Coronary artery (tissue), 2 donors: Measurements from ENCODE around the gene CBX2.

Experiments used
- DNase-seq: peaks from one replicate; pipeline ENCODE4 v3.0.0-alpha.2; 2017; ENCODE audit warnings: low spot score
- H3K27ac ChIP-seq, 2 donors: fragments of 200-600 bp; sonication (generic); one replicate each; pipeline ENCODE4 v1.5.1; 2016 to 2019
- H3K4me3 ChIP-seq: fragments of 200-600 bp; sonication (generic); 2 replicates; pipeline ENCODE4 v1.5.1; 2016; ENCODE audit warnings: mild to moderate bottlenecking, moderate library complexity
- TF ChIP-seq, protein P1 (sequence below): fragments of 200-600 bp; sonication (generic); IDR thresholded peaks from one replicate; pipeline ENCODE4 v1.5.1; 2019; ENCODE audit warnings: antibody characterized with exemption

The CBX2 gene

DNA sequence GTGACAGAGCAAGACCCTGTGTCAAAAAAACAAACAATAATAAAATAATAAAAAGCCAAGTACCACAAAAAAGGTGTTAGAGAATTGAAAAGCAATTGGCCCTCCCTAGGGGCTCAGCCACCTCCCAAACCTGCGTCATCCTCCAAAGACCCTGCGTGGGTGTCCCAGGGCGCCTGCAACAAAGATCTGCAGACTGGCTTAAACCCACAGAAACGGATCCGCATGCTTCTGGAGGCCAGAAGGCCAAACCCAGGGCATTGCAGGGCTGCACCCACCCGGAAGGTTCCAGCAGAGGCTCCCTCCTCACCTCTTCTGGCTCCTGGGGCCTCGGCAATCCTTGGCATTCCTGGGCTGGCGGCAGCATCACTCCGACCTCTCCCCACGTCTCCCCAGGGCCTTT lies 45.7 kb upstream of the CBX2 start:
- no peak for DNase-seq
- TF ChIP-seq, protein P1, sequence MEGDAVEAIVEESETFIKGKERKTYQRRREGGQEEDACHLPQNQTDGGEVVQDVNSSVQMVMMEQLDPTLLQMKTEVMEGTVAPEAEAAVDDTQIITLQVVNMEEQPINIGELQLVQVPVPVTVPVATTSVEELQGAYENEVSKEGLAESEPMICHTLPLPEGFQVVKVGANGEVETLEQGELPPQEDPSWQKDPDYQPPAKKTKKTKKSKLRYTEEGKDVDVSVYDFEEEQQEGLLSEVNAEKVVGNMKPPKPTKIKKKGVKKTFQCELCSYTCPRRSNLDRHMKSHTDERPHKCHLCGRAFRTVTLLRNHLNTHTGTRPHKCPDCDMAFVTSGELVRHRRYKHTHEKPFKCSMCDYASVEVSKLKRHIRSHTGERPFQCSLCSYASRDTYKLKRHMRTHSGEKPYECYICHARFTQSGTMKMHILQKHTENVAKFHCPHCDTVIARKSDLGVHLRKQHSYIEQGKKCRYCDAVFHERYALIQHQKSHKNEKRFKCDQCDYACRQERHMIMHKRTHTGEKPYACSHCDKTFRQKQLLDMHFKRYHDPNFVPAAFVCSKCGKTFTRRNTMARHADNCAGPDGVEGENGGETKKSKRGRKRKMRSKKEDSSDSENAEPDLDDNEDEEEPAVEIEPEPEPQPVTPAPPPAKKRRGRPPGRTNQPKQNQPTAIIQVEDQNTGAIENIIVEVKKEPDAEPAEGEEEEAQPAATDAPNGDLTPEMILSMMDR = no peak
- no peak overlapping the region for H3K27ac ChIP-seq
- H3K4me3 ChIP-seq = no peak overlapping the region

DNA sequence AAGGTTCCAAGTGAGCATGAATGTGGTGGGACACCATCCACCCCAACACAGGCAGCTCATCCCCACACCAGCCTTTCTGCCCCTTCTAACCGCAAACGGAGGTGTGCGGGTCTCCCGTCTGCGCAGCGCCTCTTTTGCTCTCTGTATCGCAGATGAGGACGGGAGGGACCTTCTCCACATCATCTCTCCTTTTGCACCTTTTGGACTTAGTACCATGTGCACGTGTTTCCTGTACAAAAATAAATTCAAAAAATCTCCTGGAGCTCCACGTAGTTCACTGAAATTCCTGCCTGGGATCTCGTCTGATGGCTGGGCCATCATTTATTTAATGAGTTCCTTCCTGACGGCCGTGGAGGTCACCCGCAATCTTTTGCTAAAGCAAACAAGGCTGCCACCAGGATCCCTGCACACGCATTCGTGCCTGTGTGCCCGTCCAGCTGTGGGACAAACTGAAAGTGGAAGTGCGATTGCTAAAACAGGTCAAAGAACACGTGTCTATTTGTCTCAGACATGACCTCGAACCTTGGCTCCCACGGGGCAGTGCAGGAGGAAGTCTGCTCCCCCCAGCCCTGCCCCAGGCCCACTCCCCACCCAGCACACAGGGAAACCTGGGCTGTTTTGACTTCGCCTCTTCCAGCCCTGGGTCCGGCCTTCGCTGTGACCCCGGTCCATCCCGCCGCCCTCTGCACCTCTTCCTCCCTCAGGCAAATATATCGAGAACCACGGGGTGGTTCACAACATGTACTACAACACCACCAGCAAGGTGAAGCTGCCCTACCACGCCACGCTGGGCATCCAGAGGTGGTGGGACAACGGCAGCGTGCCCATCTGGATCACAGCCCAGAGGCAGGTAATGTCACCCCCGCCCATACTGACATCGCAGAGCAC lies 44.9 kb upstream of the CBX2 start:
- TF ChIP-seq, protein P1 = no peak
- Histone ChIP-seq H3K4me3 (peak overlapping the region; percentile 25), H3K27ac (no peak overlapping the region)
- no peak for DNase-seq

DNA sequence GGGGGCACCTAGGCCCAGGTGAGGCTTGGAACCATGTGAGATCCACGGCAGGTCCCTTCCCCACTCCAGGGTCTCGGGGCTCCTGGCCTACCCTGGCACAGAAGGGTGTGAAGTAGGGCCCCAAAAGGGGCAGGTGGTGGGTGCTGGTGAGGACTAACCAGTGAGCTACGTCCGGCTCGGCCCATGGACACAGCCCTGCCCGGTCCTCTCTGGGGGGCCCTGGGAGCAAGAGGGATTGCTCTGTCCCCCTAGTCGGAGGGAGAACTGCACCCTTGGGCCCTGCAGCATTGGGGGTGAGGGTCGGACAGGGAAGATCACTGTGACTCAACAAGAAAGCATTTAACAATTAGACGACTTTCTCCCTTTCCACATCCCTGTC lies 44.3 kb upstream of the CBX2 start:
- Histone ChIP-seq H3K27ac (no peak overlapping the region), H3K4me3 (no peak overlapping the region)
- TF ChIP-seq, protein P1 = no peak
- DNase-seq = no peak

DNA sequence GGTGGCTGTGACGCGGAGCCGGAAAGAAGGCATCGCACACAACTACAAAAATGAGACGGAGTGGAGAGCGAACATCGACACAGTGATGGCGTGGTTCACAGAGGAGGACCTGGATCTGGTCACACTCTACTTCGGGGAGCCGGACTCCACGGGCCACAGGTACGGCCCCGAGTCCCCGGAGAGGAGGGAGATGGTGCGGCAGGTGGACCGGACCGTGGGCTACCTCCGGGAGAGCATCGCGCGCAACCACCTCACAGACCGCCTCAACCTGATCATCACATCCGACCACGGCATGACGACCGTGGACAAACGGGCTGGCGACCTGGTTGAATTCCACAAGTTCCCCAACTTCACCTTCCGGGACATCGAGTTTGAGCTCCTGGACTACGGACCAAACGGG lies 42.9 kb upstream of the CBX2 start:
- Histone ChIP-seq H3K4me3 (no peak overlapping the region), H3K27ac (no peak overlapping the region)
- TF ChIP-seq, protein P1 = no peak
- DNase-seq = no peak

DNA sequence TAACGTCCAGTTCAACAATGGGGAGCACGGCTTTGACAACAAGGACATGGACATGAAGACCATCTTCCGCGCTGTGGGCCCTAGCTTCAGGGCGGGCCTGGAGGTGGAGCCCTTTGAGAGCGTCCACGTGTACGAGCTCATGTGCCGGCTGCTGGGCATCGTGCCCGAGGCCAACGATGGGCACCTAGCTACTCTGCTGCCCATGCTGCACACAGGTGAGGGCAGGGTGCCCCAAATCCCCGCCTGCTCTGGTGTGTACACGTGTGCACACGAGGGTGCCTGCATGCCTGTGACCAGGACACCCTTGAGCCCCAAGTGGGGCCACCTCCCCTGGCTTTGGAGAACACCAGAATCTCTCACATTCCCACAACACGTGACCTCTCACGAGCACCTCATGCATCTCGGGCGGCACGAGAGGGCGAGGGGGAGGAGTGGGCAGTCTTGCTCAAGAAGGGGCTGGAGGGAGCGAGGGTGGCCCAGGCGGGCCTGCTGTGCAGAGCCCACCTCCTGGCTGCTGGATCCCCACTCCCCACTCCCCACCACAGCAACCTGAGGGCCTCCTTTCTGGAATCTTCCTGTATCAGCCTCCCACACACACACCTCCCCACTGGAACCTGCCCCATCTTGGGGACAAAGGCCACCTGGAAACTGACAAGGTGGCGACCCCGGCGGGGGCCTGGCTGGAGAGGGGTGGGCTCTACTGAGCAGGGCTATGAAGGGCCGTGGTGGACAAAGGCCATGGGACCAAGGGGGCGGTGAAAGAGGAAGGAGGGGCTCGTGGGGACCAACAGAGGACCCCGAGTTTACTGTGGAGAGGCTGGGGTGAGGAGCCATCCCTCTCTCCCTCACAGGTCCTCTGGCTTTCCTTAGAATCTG lies 40.7 kb upstream of the CBX2 start:
- no peak overlapping the region for H3K4me3 ChIP-seq
- TF ChIP-seq, protein P1 = no peak

DNA sequence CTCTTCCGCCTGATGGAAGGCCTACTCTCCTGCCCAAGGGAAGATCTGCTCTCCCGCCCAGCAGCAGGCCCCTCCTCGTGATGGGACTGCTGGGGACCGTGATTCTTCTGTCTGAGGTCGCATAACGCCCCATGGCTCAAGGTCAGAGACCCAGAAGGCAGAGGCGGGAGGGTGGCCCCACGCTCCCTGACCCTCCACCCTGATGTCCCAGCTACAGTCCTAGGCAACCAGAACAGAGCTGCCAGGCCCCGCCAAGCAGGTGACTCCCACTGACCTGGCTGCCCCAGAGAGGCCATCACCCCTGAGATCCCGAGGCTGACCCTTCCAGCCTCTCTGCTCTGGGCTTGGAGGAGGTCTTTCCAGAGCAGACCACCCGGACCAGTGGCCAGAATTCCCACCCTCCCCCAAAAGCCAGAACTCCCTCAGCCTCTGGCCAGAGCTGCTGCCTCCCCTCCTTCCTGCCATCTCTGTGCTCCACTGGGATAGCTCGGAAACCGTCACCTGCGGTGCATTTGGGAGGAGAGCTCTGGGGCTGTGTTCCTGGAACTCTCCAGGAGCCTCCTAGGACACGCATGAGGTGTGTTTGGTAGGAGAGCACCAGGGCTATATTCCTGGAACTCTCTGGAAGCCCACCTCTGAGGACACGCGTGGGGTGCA lies 39.9 kb upstream of the CBX2 start:
- Histone ChIP-seq H3K27ac (no peak overlapping the region), H3K4me3 (no peak overlapping the region)
- DNase-seq = no peak
- TF ChIP-seq, protein P1 = no peak

More for the DNA sequence above, 40.7 kb upstream of the CBX2 start:
- DNase-seq = no peak
- H3K27ac ChIP-seq = no peak overlapping the region
